Suprapubic skin (tissue), 4 donors: ENCODE results near the gene PLPP7. TPM values are rescaled to one million over a fixed set of nuclear protein-coding genes. Genes with fewer than 3 reads are reported as not detected.

ENCODE experiments used
- DNase-seq, 2 donors: peaks; one replicate each; pipeline ENCODE4 v3.0.0-alpha.2; 2019; ENCODE audit warnings: low spot score in 2 of 2
- H3K27ac ChIP-seq: fragments of 200-600 bp; sonication (generic); one replicate; pipeline ENCODE4 v1.5.1; 2019
- H3K27me3 ChIP-seq: fragments of 200-600 bp; sonication (generic); one replicate; pipeline ENCODE4 v1.5.1; 2019
- H3K36me3 ChIP-seq: fragments of 200-600 bp; sonication (generic); one replicate; pipeline ENCODE4 v1.5.1; 2019
- H3K4me1 ChIP-seq: fragments of 200-600 bp; sonication (generic); one replicate; pipeline ENCODE4 v1.5.1; 2019
- H3K4me3 ChIP-seq: fragments of 200-600 bp; sonication (generic); one replicate; pipeline ENCODE4 v1.5.1; 2019; ENCODE audit warnings: mild to moderate bottlenecking
- H3K9me3 ChIP-seq: fragments of 200-600 bp; sonication (generic); one replicate; pipeline ENCODE4 v1.5.1; 2019
- EP300 ChIP-seq: sonication (generic); formaldehyde crosslinking; IDR thresholded peaks from one replicate; pipeline ENCODE4 v1.6.1; 2017; ENCODE audit warnings: antibody characterized with exemption
- POLR2A ChIP-seq, 2 donors: fragments of 450-650 bp; IDR thresholded peaks; one replicate each; pipeline ENCODE4 v1.6.1; 2017; ENCODE audit warnings: antibody characterized with exemption in 2 of 2, mild to moderate bottlenecking in 2 of 2, moderate library complexity in 2 of 2
- POLR2AphosphoS5 ChIP-seq, 3 donors: sonication (generic); formaldehyde crosslinking; IDR thresholded peaks; one replicate each; pipeline ENCODE4 v1.6.1; 2017; ENCODE audit warnings: antibody characterized with exemption in 3 of 3
- WGBS: methylation state at CpG from one replicate; pipeline ENCODE4 v1.1.5; 2018; 5-methylcytosine and 5-hydroxymethylcytosine counted together
- total RNA-seq, 4 donors: library from RNA; depleted of rRNA; stranded (reverse); fragments of >200 nt; gene quantifications; one replicate each; pipeline ENCODE4 v1.1.0, GENCODE V29; 2016
- TF ChIP-seq, protein P1 (sequence below), 2 donors: fragments of 200-600 bp in 1 of 2; fragments of 450-650 bp in 1 of 2; sonication (generic) in 1 of 2; IDR thresholded peaks; one replicate each; pipeline ENCODE4 v1.5.1; 2016 to 2019; ENCODE audit warnings: antibody characterized with exemption in 2 of 2, mild to moderate bottlenecking in 1 of 2, moderate library complexity in 1 of 2

Gene PLPP7
- total RNA-seq, 4 donors from 2014 or later, result 0.80 to 1.1 (median 0.92) TPM

DNA sequence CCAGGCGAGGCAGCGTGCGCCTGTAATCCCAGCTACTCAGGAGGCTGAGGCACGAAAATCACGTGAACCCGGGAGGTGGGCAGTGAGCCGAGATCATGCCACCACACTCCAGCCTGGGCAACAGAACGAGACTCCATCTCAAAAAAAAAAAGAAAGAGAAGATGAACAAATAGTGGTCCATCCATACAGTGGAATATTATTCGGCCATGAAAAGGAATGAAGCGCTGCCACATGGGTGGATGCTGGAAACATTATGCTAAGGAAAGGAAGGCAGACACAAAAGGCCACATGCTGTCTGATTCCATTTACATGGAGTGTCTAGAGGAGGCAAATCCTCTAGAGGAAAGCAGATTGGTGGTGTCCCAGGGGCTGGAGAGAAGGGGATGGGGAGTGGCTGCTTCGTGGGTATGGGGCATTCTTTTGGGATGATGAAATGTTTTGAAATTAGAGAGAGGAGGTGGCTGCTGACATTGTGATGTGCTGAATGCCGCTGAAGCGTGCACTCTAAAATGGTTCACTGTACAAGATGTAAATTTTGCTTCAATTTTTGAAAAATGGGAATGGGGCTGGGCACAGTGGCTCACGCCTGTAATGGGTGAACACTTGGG, 17.0 kb downstream of the PLPP7 start:
- 90% methylated on average over 14 of the region's 14 CpGs for WGBS
- TF ChIP-seq POLR2AphosphoS5 (IDR thresholded peaks at IDR 0.05), result no peak

GRCh38 chr9:131307974-131308373, 18.5 kb downstream of the PLPP7 start:
- Histone ChIP-seq H3K27me3 (peaks cover 2% of the 10 kb centered on the region), H3K27ac (no peak overlapping the region), H3K4me3 (no peak overlapping the region), H3K4me1 (no peaks in the 10 kb centered on the region), H3K9me3 (no peaks in the 10 kb centered on the region), H3K36me3 (no peaks in the 10 kb centered on the region)
- WGBS, result 91% methylated on average over 25 of the region's 31 CpGs
- TF ChIP-seq, protein P1, sequence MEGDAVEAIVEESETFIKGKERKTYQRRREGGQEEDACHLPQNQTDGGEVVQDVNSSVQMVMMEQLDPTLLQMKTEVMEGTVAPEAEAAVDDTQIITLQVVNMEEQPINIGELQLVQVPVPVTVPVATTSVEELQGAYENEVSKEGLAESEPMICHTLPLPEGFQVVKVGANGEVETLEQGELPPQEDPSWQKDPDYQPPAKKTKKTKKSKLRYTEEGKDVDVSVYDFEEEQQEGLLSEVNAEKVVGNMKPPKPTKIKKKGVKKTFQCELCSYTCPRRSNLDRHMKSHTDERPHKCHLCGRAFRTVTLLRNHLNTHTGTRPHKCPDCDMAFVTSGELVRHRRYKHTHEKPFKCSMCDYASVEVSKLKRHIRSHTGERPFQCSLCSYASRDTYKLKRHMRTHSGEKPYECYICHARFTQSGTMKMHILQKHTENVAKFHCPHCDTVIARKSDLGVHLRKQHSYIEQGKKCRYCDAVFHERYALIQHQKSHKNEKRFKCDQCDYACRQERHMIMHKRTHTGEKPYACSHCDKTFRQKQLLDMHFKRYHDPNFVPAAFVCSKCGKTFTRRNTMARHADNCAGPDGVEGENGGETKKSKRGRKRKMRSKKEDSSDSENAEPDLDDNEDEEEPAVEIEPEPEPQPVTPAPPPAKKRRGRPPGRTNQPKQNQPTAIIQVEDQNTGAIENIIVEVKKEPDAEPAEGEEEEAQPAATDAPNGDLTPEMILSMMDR (IDR thresholded peaks at IDR 0.05), result no peak
- TF ChIP-seq POLR2AphosphoS5 (IDR thresholded peaks at IDR 0.05), result no peak
- TF ChIP-seq POLR2A (IDR thresholded peaks at IDR 0.05), result no peak
- no peak for TF ChIP-seq EP300
- DNase-seq, result peak in 1 of 2 donors; percentile 75

More for the DNA sequence above, 17.0 kb downstream of the PLPP7 start:
- Histone ChIP-seq H3K4me3 (no peak overlapping the region), H3K36me3 (no peaks in the 10 kb centered on the region), H3K27me3 (peaks cover 2% of the 10 kb centered on the region), H3K4me1 (no peaks in the 10 kb centered on the region), H3K27ac (no peak overlapping the region), H3K9me3 (no peaks in the 10 kb centered on the region)
- no peak for DNase-seq

DNA sequence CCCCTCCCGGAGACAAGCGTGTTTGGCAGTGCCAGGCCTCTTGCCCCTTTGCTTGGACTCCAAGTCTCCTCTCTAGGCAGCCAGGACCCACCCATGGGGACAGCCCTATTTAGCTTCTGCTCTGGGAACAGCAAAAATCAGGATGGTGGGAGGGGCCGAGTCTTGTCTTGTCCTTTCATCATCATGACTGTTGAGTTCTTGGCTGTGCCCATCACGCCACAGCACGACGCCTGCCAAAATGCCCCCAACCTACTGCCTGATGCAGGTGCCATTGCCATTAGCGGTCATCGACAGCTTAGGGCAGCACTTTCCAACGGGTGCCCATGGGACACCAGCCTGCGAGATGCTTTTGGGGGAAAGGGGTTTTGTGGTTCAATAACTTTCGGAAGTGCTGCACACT, 18.9 kb downstream of the PLPP7 start:
- Histone ChIP-seq H3K9me3 (no peaks in the 10 kb centered on the region), H3K4me3 (no peak overlapping the region), H3K27ac (no peak overlapping the region), H3K27me3 (peaks cover 2% of the 10 kb centered on the region), H3K4me1 (no peaks in the 10 kb centered on the region), H3K36me3 (no peaks in the 10 kb centered on the region)
- 93% methylated on average over 9 of the region's 11 CpGs for WGBS
- TF ChIP-seq, protein P1 (IDR thresholded peaks at IDR 0.05), result no peak
- TF ChIP-seq POLR2AphosphoS5 (IDR thresholded peaks at IDR 0.05), result no peak
- no peak for TF ChIP-seq EP300
- no peak for TF ChIP-seq POLR2A (IDR thresholded peaks at IDR 0.05)
- DNase-seq, result peak in 1 of 2 donors; percentile 65

- Histone ChIP-seq H3K27ac (no peak overlapping the region), H3K27me3 (peaks cover 2% of the 10 kb centered on the region), H3K36me3 (no peaks in the 10 kb centered on the region), H3K4me3 (no peak overlapping the region), H3K9me3 (no peaks in the 10 kb centered on the region), H3K4me1 (no peaks in the 10 kb centered on the region)
- TF ChIP-seq, protein P1 (IDR thresholded peaks at IDR 0.05), result no peak
- TF ChIP-seq POLR2A (IDR thresholded peaks at IDR 0.05) (no peak), POLR2AphosphoS5 (IDR thresholded peaks at IDR 0.05) (no peak), EP300 (no peak)
- no peak for DNase-seq
- 78% methylated on average over 16 of the region's 17 CpGs for WGBS
Observed at GRCh38 chr9:131308906-131309529, 19.5 kb downstream of the PLPP7 start.

GRCh38 chr9:131309530-131310276, 20.2 kb downstream of the PLPP7 start:
- Histone ChIP-seq H3K36me3 (no peaks in the 10 kb centered on the region), H3K27me3 (peaks cover 2% of the 10 kb centered on the region), H3K27ac (no peak overlapping the region), H3K9me3 (no peaks in the 10 kb centered on the region), H3K4me3 (no peak overlapping the region), H3K4me1 (no peaks in the 10 kb centered on the region)
- WGBS, result 84% methylated on average over 18 of the region's 18 CpGs
- TF ChIP-seq, protein P1 (IDR thresholded peaks at IDR 0.05), result no peak
- TF ChIP-seq POLR2AphosphoS5 (IDR thresholded peaks at IDR 0.05) (no peak), POLR2A (IDR thresholded peaks at IDR 0.05) (no peak), EP300 (no peak)
- peak in 1 of 2 donors; percentile 68 for DNase-seq
